Fibroblast of mammary gland (primary cell): ENCODE data around the gene WHRN.

Experiments used
- DNase-seq: peaks from one replicate; pipeline ENCODE4 v3.0.0-alpha.2; 2010; ENCODE audit warnings: low read depth
- H3K4me3 ChIP-seq: 2 replicates; pipeline ENCODE4 v1.5.1; 2011; ENCODE audit warnings: low read depth, mild to moderate bottlenecking, low read length, moderate library complexity; ENCODE audit not compliant: control insufficient read depth
- TF ChIP-seq, protein P1 (sequence below): conservative IDR thresholded peaks from 2 replicates; pipeline ENCODE4 v1.5.1; 2011; ENCODE audit warnings: low read depth, low read length, inconsistent platforms; ENCODE audit not compliant: control insufficient read depth, insufficient read depth

The WHRN gene

DNA sequence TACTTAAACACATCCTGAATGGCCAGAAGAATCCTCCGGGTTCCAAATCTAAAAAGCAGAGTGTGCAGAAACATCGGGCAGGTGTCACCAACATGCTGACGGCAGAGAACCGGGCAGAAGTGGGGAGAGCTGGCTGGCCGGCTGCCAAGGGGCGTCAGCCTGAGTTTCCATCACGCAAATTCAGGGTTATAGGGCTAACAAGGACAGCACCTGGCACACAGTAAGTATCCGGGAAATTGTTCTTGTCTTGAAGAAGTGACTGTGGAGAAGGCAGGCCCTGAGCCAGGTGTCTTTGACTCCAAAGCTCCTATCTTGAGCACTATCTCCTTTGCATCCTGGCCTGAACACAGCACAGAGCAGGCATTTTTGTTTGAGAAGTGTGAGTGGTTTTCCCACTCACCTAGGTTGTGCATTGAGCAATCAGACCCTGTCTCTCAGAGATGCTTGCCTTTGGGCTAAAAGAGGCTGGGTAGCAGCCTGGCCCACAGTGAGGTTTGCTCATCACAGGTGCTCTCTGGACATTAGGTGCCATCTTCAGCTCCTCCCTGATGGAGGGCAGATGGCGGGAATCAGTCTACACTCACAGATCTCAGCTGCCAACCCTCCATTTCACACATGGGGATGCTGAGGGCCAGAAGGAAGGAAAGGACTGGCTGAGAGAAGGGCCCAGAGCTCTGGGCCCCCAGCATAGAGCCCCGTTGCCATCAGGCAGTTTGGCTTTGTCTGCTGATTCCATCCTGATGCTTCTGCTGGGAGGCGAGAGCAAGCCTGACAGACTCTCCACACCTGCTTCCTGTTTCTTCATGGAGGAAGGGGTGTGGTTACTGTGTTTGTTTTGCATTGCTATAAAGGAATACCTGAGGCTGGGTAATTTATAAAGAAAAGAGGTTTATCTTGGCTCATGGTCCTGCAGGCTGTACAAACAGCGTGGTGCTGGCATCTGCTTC is 52.8 kb downstream of the WHRN start:
- DNase-seq, result no peak
- TF ChIP-seq, protein P1, sequence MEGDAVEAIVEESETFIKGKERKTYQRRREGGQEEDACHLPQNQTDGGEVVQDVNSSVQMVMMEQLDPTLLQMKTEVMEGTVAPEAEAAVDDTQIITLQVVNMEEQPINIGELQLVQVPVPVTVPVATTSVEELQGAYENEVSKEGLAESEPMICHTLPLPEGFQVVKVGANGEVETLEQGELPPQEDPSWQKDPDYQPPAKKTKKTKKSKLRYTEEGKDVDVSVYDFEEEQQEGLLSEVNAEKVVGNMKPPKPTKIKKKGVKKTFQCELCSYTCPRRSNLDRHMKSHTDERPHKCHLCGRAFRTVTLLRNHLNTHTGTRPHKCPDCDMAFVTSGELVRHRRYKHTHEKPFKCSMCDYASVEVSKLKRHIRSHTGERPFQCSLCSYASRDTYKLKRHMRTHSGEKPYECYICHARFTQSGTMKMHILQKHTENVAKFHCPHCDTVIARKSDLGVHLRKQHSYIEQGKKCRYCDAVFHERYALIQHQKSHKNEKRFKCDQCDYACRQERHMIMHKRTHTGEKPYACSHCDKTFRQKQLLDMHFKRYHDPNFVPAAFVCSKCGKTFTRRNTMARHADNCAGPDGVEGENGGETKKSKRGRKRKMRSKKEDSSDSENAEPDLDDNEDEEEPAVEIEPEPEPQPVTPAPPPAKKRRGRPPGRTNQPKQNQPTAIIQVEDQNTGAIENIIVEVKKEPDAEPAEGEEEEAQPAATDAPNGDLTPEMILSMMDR, result no peak
- no peak overlapping the region for H3K4me3 ChIP-seq

DNA sequence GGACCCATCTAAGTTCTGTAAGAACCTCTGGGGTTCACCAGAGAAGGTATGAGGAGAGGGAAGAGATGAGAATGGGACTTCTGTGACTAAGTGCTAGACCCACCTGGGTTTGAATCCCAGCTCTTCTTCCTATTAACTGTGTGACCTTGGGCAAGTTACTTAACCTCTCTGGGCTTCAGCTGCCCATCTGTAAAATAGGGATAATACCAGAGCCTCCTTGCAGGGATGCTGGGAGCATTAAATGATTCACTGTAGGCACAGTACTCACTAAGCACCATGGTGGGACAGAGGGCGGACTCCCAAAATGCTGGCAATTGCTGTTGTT is 53.6 kb downstream of the WHRN start:
- no peak for DNase-seq
- H3K4me3 ChIP-seq, result no peak overlapping the region
- TF ChIP-seq, protein P1, result no peak

DNA sequence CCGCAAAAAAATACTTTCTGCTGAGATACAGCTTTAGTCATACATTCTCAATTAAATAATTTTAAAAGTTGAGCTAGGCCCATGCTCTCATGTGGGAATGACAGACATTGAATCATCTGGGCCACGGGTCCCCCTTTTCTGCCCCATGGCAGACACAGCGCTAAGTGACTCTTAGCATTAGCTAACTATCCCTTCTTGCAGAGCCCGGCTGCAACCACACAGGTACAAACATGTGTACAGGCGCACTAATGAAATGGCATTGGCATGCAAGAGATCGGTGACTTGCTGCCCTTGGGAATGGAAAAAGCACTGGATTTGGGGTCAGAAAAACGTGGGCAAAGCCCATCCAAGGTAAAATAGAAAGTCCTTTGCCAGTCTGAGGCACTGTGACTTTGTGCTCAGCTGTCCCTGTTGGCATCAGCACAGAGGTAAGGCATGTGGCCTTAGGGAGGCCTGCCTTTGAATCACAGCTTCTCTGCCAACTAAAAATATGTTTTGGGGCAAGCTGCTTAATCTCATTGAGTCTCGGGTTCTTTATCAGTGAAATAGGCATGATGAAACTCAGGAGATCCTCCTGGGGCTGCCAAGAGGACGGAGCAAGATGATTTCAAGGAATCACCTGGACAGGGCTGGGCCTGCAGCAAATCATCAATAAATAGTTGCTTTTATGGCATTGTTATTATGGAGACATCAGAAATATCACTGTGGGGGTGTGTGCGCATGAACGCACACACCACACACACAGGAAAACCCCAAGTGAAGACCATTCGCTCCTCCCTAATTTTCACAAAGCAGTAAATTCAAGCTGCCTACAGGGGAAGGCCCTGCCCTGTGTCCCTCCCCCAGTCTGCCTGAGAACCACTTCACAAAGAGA is 54.2 kb downstream of the WHRN start:
- no peak for DNase-seq
- H3K4me3 ChIP-seq, result no peak overlapping the region
- TF ChIP-seq, protein P1, result no peak

DNA sequence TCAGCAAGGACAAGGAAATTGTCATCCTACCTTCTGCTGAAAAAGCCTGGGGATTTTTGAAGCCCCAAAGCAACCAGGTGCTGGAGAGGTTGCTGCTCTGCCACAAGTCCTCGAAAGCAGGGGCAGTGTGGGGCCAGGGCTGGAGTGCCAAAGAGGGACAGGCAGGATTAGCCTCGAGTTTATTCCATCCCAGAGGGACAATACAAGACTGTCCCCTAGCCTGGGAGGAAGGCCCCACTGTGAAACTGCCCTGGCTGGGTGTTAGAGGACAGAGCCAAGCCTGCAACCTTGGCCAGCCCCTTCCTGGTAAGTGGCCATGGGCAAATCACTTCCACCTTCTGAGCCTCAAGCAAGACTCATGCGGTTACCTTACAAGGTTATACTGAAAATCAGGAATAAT is 55.1 kb downstream of the WHRN start:
- H3K4me3 ChIP-seq, result no peak overlapping the region
- TF ChIP-seq, protein P1, result no peak
- no peak for DNase-seq

DNA sequence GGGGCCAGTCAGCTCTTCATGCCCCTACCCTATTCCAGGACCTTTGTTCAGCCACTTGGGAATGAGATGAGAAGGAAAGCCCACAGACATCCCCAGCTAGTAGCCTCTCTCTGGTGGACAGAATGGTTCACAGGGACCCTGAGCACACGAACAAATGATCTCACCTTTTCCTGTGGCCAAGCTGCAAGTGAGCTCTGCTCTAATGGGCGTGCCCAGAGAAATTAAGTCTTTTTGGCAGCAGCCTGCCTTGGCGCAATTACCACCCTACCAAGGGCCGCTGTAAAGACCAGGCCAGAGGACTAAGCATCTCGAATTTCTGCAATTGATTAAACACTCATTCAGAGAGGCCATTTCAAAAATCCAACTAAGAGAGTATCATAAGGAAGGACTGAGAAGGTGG is 56.0 kb downstream of the WHRN start:
- no peak overlapping the region for H3K4me3 ChIP-seq
- TF ChIP-seq, protein P1, result no peak
- no peak for DNase-seq

DNA sequence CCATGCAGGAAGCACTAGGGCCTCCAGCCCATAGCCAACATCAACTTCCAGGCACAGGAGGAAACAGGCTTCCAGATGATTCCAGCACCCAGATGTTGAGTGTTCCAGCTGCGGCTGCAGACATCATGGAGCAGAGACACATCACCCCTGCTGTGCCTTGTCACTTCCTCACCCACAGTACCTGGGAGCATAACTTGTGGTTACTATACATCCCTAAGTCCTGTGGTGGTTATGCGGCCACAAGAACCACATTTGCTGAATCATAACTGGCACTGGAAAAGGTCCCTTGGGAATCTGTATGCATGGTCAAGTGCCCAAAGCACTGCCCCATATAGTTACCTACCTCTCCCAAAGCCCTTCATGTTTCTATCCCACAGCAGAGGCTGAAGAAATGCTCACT is 56.6 kb downstream of the WHRN start:
- no peak overlapping the region for H3K4me3 ChIP-seq
- TF ChIP-seq, protein P1, result no peak
- DNase-seq, result peak; percentile 46
